ENCODE results near the gene MEGF9.

DNA sequence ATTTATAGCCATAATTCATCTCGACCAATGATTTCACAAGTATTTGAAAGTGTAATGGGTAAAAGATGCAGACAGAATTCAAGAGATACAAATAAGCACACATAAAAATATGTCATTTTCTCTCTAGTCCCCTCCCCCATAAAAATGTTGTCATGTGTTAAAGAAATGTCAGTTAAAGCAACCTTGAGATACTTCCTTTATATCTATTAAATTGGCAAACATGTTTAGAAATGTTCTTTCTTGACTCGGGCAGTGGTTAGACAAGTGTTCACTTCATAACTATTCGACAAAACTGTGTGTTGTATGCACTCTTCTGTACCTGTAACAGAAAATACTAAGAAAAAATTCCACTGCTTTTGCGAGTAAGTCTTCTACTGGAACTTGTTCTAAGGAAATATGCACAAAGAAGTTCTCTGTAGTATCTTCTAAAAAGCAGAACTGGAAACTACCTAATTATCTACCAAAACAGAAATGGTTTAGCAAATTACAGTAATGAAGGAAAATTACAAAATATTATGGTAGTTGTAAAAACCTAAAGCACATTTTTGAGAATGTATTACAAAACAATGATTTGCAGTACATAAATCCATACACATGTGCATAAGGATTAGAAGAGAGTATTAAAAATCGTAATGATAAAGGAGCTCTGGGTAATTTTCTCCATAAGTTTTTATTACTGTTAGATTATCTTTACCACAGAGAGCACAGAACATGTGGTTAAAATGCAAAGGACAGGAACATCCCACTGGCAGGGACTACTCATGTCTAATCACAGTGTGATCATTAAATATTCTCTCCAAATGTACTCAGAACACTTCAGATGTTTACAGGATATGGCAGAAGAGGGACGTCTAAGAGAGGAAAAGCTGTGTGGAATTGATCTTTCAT is 43.0 kb upstream of the MEGF9 start:
- TF ChIP-seq, protein P1, sequence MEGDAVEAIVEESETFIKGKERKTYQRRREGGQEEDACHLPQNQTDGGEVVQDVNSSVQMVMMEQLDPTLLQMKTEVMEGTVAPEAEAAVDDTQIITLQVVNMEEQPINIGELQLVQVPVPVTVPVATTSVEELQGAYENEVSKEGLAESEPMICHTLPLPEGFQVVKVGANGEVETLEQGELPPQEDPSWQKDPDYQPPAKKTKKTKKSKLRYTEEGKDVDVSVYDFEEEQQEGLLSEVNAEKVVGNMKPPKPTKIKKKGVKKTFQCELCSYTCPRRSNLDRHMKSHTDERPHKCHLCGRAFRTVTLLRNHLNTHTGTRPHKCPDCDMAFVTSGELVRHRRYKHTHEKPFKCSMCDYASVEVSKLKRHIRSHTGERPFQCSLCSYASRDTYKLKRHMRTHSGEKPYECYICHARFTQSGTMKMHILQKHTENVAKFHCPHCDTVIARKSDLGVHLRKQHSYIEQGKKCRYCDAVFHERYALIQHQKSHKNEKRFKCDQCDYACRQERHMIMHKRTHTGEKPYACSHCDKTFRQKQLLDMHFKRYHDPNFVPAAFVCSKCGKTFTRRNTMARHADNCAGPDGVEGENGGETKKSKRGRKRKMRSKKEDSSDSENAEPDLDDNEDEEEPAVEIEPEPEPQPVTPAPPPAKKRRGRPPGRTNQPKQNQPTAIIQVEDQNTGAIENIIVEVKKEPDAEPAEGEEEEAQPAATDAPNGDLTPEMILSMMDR (IDR thresholded peaks at IDR 0.05; ENCODE audit: low read depth, low read length, poor library complexity, severe bottlenecking) = no peak
- TF ChIP-seq EZH2phosphoT487 (IDR thresholded peaks at IDR 0.05; ENCODE audit: borderline replicate concordance, low read length) = no peak

Data from DOHH2 (cell line).